ENCODE results near the gene JUNB.

JUNB gene

DNA sequence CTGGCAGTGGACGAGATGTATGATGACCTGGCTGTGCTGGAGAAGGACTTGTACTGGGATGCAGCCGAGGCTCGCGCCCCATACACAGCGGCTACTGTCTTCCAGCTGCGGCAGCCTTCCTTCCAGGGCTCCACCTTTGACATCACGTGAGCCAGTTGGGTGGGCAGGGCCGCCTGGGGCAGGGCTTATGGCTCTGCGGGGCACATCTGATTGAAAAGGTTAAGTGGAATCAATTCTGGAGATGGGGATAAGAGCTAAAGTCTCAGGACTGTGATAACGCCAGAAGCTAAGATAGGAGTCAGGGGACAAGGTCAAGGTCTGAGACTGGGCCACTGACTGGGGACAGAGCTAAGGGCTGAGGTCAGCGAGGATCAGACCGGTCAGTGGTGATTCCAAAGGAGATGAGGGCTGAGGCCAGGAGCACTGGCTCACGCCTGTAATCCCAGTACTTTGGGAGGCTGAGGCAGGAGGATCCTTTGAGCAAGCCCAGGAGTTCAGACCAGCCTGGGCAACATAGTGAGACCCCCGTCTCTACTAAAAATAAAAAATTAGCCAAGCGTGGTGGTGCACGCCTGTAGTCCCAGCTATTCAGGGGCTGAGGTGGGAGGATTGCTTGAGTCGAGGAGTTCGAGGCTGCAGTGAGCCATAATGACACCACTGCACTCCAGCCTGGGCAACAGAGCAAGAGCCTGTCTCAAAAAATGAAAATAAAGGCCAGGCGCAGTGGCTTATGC, 35.0 kb upstream of the JUNB start:
- Histone ChIP-seq H3K9ac (ENCODE audit: low read length in 5 of 5) (no peak overlapping the region), H3K36me3 (ENCODE audit: control insufficient read depth in 5 of 5, insufficient read depth in 5 of 5, low read length in 5 of 5) (no peaks in the 10 kb centered on the region), H3K9me3 (ENCODE audit: control insufficient read depth in 5 of 5, low read length in 5 of 5) (no peaks in the 10 kb centered on the region), H3K27me3 (ENCODE audit: control insufficient read depth in 5 of 5, insufficient read depth in 4 of 5, low read length in 5 of 5) (peaks cover 1 to 13% (median 12%) of the 10 kb centered on the region in 5 donors), H3K4me3 (ENCODE audit: low read depth in 1 of 5, low read length in 5 of 5) (no peak overlapping the region), H3K4me1 (ENCODE audit: control insufficient read depth in 5 of 5, insufficient read depth in 5 of 5, low read length in 5 of 5) (peaks cover 0 to 20% (median 7%) of the 10 kb centered on the region in 5 donors), H3K27ac (ENCODE audit: low read depth, low read length) (no peak overlapping the region)

DNA sequence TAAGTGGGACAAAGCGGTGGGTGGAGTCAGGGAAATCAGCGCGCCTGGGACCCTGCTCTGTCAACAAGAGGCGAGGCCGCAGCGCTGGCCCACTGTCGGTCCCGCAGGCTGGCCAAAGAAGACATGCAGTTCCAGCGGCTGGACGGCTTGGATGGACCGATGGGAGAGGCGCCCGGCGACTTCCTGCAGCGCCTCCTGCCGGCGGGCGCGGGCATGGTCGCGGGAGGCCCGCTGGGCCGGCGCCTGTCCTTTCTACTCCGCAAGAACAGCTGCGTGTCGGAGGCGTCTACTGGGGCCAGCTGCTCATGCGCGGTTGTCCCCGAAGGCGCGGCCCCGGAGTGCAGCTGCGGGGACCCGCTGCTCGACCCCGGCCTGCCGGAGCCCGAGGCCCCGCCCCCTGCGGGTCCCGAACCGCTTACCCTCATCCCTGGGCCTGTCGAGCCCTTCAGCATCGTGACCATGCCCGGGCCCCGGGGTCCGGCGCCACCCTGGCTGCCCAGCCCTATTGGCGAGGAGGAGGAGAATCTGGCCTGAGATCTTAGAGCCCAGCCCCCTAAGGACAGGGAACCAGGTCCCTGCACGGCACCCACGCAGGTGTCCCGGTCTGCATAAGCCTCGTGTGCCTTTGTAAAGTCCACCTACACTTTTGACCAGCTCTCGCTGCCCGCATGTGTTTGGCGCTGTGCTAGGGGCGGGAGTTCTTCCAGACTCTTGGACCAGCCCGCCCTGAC, 33.6 kb upstream of the JUNB start:
- peaks cover 0 to 5% (median 0%) of the 10 kb centered on the region in 5 donors for H3K36me3 ChIP-seq (ENCODE audit: control insufficient read depth in 5 of 5, insufficient read depth in 5 of 5, low read length in 5 of 5)
- no peak overlapping the region for H3K27ac ChIP-seq (ENCODE audit: low read depth, low read length)
- H3K4me3 ChIP-seq (ENCODE audit: low read depth in 1 of 5, low read length in 5 of 5), result peak overlapping the region in 4 of 5 donors; percentile 11 to 60 (median 41)
- no peaks in the 10 kb centered on the region for H3K9me3 ChIP-seq (ENCODE audit: control insufficient read depth in 5 of 5, low read length in 5 of 5)
- H3K4me1 ChIP-seq (ENCODE audit: control insufficient read depth in 5 of 5, insufficient read depth in 5 of 5, low read length in 5 of 5), result peaks cover 0 to 31% (median 17%) of the 10 kb centered on the region in 5 donors
- peak overlapping the region in 4 of 5 donors; percentile 11 to 60 (median 56) for H3K9ac ChIP-seq (ENCODE audit: low read length in 5 of 5)
- peaks cover 0 to 3% (median 0%) of the 10 kb centered on the region in 5 donors for H3K27me3 ChIP-seq (ENCODE audit: control insufficient read depth in 5 of 5, insufficient read depth in 4 of 5, low read length in 5 of 5)

GRCh38 chr19:12759686-12760085, 31.6 kb upstream of the JUNB start:
- H3K4me1 ChIP-seq (ENCODE audit: control insufficient read depth in 5 of 5, insufficient read depth in 5 of 5, low read length in 5 of 5), result peaks cover 0 to 47% (median 27%) of the 10 kb centered on the region in 5 donors
- H3K27ac ChIP-seq (ENCODE audit: low read depth, low read length), result no peak overlapping the region
- H3K36me3 ChIP-seq (ENCODE audit: control insufficient read depth in 5 of 5, insufficient read depth in 5 of 5, low read length in 5 of 5), result peaks cover 0 to 14% (median 8%) of the 10 kb centered on the region in 5 donors
- no peak overlapping the region for H3K4me3 ChIP-seq (ENCODE audit: low read depth in 1 of 5, low read length in 5 of 5)
- H3K9ac ChIP-seq (ENCODE audit: low read length in 5 of 5), result no peak overlapping the region
- H3K9me3 ChIP-seq (ENCODE audit: control insufficient read depth in 5 of 5, low read length in 5 of 5), result no peaks in the 10 kb centered on the region
- peaks cover 0 to under 1% (median 0%) of the 10 kb centered on the region in 5 donors for H3K27me3 ChIP-seq (ENCODE audit: control insufficient read depth in 5 of 5, insufficient read depth in 4 of 5, low read length in 5 of 5)

GRCh38 chr19:12763100-12763499, 28.2 kb upstream of the JUNB start:
- Histone ChIP-seq H3K4me1 (ENCODE audit: control insufficient read depth in 5 of 5, insufficient read depth in 5 of 5, low read length in 5 of 5) (peaks cover 0 to 52% (median 37%) of the 10 kb centered on the region in 5 donors), H3K36me3 (ENCODE audit: control insufficient read depth in 5 of 5, insufficient read depth in 5 of 5, low read length in 5 of 5) (peaks cover 0 to 25% (median 21%) of the 10 kb centered on the region in 5 donors), H3K27me3 (ENCODE audit: control insufficient read depth in 5 of 5, insufficient read depth in 4 of 5, low read length in 5 of 5) (no peaks in the 10 kb centered on the region), H3K9ac (ENCODE audit: low read length in 5 of 5) (no peak overlapping the region), H3K4me3 (ENCODE audit: low read depth in 1 of 5, low read length in 5 of 5) (no peak overlapping the region), H3K9me3 (ENCODE audit: control insufficient read depth in 5 of 5, low read length in 5 of 5) (no peaks in the 10 kb centered on the region), H3K27ac (ENCODE audit: low read depth, low read length) (peak overlapping the region; percentile 69)

DNA sequence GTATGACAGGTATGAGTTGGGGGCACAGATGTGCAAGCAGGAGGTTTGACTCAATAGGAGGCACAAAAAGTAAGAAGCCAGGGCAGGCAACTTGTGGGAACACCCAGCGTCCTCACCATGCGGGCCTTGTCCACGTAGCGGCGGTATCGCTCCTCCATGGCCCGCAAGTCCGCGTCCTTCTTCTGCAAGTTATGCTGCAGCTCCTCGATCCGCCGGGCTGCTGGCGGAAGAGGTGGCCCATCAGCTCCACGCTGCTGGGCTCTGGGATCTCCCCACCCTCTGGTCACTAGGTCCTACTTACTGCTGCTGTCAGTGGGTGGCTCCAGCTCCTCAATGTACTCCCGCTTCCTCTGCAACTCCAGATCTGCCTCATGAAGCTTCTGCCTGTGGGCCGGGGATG, 26.6 kb upstream of the JUNB start:
- H3K27me3 ChIP-seq (ENCODE audit: control insufficient read depth in 5 of 5, insufficient read depth in 4 of 5, low read length in 5 of 5), result no peaks in the 10 kb centered on the region
- peaks cover 0 to 50% (median 37%) of the 10 kb centered on the region in 5 donors for H3K4me1 ChIP-seq (ENCODE audit: control insufficient read depth in 5 of 5, insufficient read depth in 5 of 5, low read length in 5 of 5)
- peak overlapping the region in 2 of 5 donors; percentile 66 to 72 for H3K9ac ChIP-seq (ENCODE audit: low read length in 5 of 5)
- no peaks in the 10 kb centered on the region for H3K9me3 ChIP-seq (ENCODE audit: control insufficient read depth in 5 of 5, low read length in 5 of 5)
- peak overlapping the region in 3 of 5 donors; percentile 6 to 68 (median 63) for H3K4me3 ChIP-seq (ENCODE audit: low read depth in 1 of 5, low read length in 5 of 5)
- H3K27ac ChIP-seq (ENCODE audit: low read depth, low read length), result peak overlapping the region; percentile 60
- H3K36me3 ChIP-seq (ENCODE audit: control insufficient read depth in 5 of 5, insufficient read depth in 5 of 5, low read length in 5 of 5), result peaks cover 0 to 32% (median 24%) of the 10 kb centered on the region in 5 donors

DNA sequence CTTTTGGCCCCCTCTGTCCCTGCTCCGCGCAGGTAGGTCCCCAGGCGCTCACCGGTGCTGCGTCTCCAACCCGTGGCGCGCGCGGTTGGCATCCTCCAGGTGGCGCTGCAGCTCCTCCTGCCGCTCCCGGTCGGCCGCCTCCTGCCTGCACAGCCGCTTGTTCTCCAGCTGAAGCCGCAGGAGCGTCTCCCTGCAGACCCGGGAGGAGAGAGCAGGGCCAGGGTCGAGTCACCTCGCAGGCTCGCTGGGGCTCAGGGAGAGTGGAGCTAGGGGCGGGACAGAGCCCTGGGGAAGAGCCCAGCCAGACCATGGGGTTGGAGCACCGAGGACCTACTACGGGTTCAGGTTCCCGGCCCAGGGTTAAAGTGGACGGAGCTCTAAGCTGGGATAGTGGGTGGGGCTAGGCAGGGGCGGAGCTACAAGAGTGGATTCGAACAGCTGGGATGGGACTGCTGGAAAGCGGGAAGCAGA, 25.2 kb upstream of the JUNB start:
- H3K9ac ChIP-seq (ENCODE audit: low read length in 5 of 5), result peak overlapping the region in 2 of 5 donors; percentile 67 to 72
- H3K36me3 ChIP-seq (ENCODE audit: control insufficient read depth in 5 of 5, insufficient read depth in 5 of 5, low read length in 5 of 5), result peaks cover 0 to 46% (median 33%) of the 10 kb centered on the region in 5 donors
- H3K27ac ChIP-seq (ENCODE audit: low read depth, low read length), result peak overlapping the region; percentile 60

GRCh38 chr19:12767150-12767549, 24.1 kb upstream of the JUNB start:
- Histone ChIP-seq H3K36me3 (ENCODE audit: control insufficient read depth in 5 of 5, insufficient read depth in 5 of 5, low read length in 5 of 5) (peaks cover 0 to 48% (median 33%) of the 10 kb centered on the region in 5 donors), H3K27ac (ENCODE audit: low read depth, low read length) (no peak overlapping the region), H3K4me3 (ENCODE audit: low read depth in 1 of 5, low read length in 5 of 5) (no peak overlapping the region), H3K9ac (ENCODE audit: low read length in 5 of 5) (no peak overlapping the region), H3K9me3 (ENCODE audit: control insufficient read depth in 5 of 5, low read length in 5 of 5) (no peaks in the 10 kb centered on the region), H3K27me3 (ENCODE audit: control insufficient read depth in 5 of 5, insufficient read depth in 4 of 5, low read length in 5 of 5) (no peaks in the 10 kb centered on the region), H3K4me1 (ENCODE audit: control insufficient read depth in 5 of 5, insufficient read depth in 5 of 5, low read length in 5 of 5) (peaks cover 0 to 65% (median 50%) of the 10 kb centered on the region in 5 donors)

More for the DNA sequence above, 25.2 kb upstream of the JUNB start:
- peaks cover 0 to 61% (median 47%) of the 10 kb centered on the region in 5 donors for H3K4me1 ChIP-seq (ENCODE audit: control insufficient read depth in 5 of 5, insufficient read depth in 5 of 5, low read length in 5 of 5)
- H3K27me3 ChIP-seq (ENCODE audit: control insufficient read depth in 5 of 5, insufficient read depth in 4 of 5, low read length in 5 of 5), result no peaks in the 10 kb centered on the region
- no peaks in the 10 kb centered on the region for H3K9me3 ChIP-seq (ENCODE audit: control insufficient read depth in 5 of 5, low read length in 5 of 5)
- H3K4me3 ChIP-seq (ENCODE audit: low read depth in 1 of 5, low read length in 5 of 5), result peak overlapping the region; percentile 29 to 73 (median 68)

- Histone ChIP-seq H3K4me3 (ENCODE audit: low read depth in 1 of 5, low read length in 5 of 5) (no peak overlapping the region), H3K36me3 (ENCODE audit: control insufficient read depth in 5 of 5, insufficient read depth in 5 of 5, low read length in 5 of 5) (peaks cover 0 to 48% (median 33%) of the 10 kb centered on the region in 5 donors), H3K9ac (ENCODE audit: low read length in 5 of 5) (no peak overlapping the region), H3K4me1 (ENCODE audit: control insufficient read depth in 5 of 5, insufficient read depth in 5 of 5, low read length in 5 of 5) (peaks cover 0 to 64% (median 50%) of the 10 kb centered on the region in 5 donors), H3K27me3 (ENCODE audit: control insufficient read depth in 5 of 5, insufficient read depth in 4 of 5, low read length in 5 of 5) (no peaks in the 10 kb centered on the region), H3K27ac (ENCODE audit: low read depth, low read length) (no peak overlapping the region), H3K9me3 (ENCODE audit: control insufficient read depth in 5 of 5, low read length in 5 of 5) (no peaks in the 10 kb centered on the region)
Measured at GRCh38 chr19:12767666-12768065, 23.6 kb upstream of the JUNB start.

DNA sequence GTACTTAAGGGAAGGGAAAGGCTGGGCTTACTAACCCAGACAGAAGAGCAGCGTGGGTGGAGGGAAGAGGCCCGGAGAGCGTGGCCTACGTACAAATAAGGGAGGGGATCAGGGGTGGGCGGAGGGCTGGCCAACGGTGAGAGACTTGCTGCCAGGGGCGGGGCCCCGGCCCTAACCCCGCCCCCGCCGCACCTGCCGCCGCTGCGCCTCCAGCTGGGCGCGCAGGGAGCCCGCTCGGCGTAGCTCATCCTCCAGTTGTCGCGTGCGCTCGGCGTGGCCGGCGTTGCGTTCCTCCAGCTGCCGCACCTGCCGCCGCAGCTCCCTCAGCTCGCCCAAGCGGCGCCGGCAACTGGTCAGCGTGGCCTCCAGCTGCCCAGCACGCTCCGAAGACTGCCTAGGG, 21.6 kb upstream of the JUNB start:
- H3K36me3 ChIP-seq (ENCODE audit: control insufficient read depth in 5 of 5, insufficient read depth in 5 of 5, low read length in 5 of 5), result peaks cover 0 to 44% (median 22%) of the 10 kb centered on the region in 5 donors

More for the DNA sequence above, 21.6 kb upstream of the JUNB start:
- H3K9ac ChIP-seq (ENCODE audit: low read length in 5 of 5), result no peak overlapping the region
- H3K4me3 ChIP-seq (ENCODE audit: low read depth in 1 of 5, low read length in 5 of 5), result no peak overlapping the region
- H3K4me1 ChIP-seq (ENCODE audit: control insufficient read depth in 5 of 5, insufficient read depth in 5 of 5, low read length in 5 of 5), result peaks cover 0 to 66% (median 62%) of the 10 kb centered on the region in 5 donors
- no peaks in the 10 kb centered on the region for H3K27me3 ChIP-seq (ENCODE audit: control insufficient read depth in 5 of 5, insufficient read depth in 4 of 5, low read length in 5 of 5)
- no peaks in the 10 kb centered on the region for H3K9me3 ChIP-seq (ENCODE audit: control insufficient read depth in 5 of 5, low read length in 5 of 5)
- H3K27ac ChIP-seq (ENCODE audit: low read depth, low read length), result peak overlapping the region; percentile 7
